Measurements from ENCODE around the gene MORN3. TPM values are rescaled to one million over a fixed set of nuclear protein-coding genes. Genes with fewer than 3 reads are reported as not detected.

The MORN3 gene
- 1.5 TPM in 1 of 2 replicates, not detected in the other for total RNA-seq

DNA sequence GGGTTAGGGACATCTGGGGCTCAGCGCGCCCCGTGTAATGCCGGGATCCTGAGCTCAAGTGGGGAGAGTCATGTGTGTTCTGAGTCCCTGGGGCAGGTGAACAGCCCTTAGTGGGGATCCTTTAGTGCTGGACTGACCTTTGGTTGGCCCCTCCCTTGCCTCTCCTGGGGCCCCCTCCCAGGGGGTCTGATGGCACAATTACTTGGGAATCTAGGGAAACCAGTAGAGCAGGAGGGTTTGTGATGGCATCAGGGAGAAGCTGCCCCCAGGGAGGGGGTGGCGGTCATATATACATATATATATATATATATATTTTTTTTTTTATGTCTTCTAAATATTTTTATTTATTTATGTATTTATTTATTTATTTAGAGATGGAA, at the start of gene MORN3:
TSS of gene MORN3 (minus strand) at position 134 of the 380 bp plus-strand sequence. CDS start 171 bp downstream, outside the sequence.

GRCh38 chr12:121712461-121713256, 43.2 kb upstream of the MORN3 start, which contains the start of gene TMEM120B:
TMEM120B (plus strand) TSS chr12:121712752; CDS start chr12:121712896, 144 bp downstream.

DNA sequence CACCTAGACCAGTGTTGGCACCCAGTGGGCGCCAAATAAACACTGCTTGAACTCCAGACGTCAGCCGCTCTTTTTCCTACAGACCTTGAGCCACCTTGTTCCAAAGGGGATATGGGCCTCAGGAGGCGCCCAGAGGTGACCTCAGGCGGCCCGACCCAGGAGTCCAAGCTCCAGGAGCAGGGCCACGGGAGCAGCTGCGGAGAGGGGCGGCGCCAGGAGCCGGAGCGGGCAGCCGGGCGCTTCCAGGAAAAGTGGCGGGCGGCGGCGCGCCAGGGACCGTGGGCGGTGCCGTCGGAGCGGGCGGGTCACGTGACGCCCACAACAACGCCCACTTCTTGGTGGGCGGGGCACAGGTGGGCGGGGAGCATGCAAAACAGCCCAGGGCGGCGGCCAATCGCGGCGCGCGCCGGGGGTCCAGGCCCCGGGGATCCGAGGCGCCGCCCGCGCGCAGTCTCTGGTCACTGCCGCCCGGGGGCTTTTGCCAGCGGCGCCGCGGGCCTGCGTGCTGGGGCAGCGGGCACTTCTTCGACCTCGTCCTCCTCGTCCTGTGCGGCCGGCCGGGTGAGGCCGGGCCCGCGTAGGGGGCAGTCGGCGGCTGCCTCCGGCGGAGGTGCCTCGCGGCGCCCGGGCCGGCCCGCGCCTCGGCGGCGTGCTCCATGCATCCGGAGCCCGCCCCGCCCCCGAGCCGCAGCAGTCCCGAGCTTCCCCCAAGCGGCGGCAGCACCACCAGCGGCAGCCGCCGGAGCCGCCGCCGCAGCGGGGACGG, 43.2 kb downstream of the MORN3 start, which contains the start of gene ORAI1:
TSS of gene ORAI1 (plus strand) at position 444 of the 766 bp plus-strand sequence.

Small RNA genes lying within 50 kb of the gene (small RNA-seq; reads per million reads assigned to genes)
- gene RNU6-1004P (ENCODE audit: low replicate concordance), result not detected

Other genes starting within 250 kb of the MORN3 start
- gene KDM2B, start 88.6 kb downstream of the MORN3 start, total RNA-seq, result 49.5 and 54.8 TPM in 2 replicates
- gene ORAI1, start 43.1 kb downstream of the MORN3 start, total RNA-seq, result 19.0 and 20.2 TPM in 2 replicates
- gene TMEM120B, start 43.1 kb upstream of the MORN3 start, total RNA-seq, result 14.4 and 21.9 TPM in 2 replicates
- gene RHOF, start 124.0 kb upstream of the MORN3 start, total RNA-seq, result 9.6 and 9.9 TPM in 2 replicates
- gene SETD1B, start 134.4 kb upstream of the MORN3 start, total RNA-seq, result 6.4 and 10.9 TPM in 2 replicates
- 0.22 TPM in 1 of 2 replicates, not detected in the other for gene HPD, start 189.2 kb upstream of the MORN3 start, total RNA-seq
- 65.3 and 93.0 TPM in 2 replicates for gene PSMD9, start 219.1 kb upstream of the MORN3 start, total RNA-seq
- gene CFAP251, start 248.9 kb upstream of the MORN3 start, total RNA-seq, result 4.6 and 5.9 TPM in 2 replicates